A172 (cell line): Measurements from ENCODE around the gene TBL3. TPM values are rescaled to one million over a fixed set of nuclear protein-coding genes. Genes with fewer than 3 reads are reported as not detected.
"Not testable (repeated sequence)": the region's sequence is repeated elsewhere in the genome, so short reads cannot be mapped to it uniquely, and the experiment has no call there.

Experiments used
- DNase-seq: peaks from one replicate; pipeline ENCODE4 v3.0.0-alpha.2; 2015; ENCODE audit warnings: low spot score
- total RNA-seq: library from RNA; depleted of rRNA; stranded (reverse); fragments of >200 nt; shearing (Covaris generic); gene quantifications from 2 replicates; pipeline ENCODE4 v1.2.3, GENCODE V29; 2014

TBL3 gene
- total RNA-seq, 1 experiment from 2014 or later = 82.8 TPM

DNA sequence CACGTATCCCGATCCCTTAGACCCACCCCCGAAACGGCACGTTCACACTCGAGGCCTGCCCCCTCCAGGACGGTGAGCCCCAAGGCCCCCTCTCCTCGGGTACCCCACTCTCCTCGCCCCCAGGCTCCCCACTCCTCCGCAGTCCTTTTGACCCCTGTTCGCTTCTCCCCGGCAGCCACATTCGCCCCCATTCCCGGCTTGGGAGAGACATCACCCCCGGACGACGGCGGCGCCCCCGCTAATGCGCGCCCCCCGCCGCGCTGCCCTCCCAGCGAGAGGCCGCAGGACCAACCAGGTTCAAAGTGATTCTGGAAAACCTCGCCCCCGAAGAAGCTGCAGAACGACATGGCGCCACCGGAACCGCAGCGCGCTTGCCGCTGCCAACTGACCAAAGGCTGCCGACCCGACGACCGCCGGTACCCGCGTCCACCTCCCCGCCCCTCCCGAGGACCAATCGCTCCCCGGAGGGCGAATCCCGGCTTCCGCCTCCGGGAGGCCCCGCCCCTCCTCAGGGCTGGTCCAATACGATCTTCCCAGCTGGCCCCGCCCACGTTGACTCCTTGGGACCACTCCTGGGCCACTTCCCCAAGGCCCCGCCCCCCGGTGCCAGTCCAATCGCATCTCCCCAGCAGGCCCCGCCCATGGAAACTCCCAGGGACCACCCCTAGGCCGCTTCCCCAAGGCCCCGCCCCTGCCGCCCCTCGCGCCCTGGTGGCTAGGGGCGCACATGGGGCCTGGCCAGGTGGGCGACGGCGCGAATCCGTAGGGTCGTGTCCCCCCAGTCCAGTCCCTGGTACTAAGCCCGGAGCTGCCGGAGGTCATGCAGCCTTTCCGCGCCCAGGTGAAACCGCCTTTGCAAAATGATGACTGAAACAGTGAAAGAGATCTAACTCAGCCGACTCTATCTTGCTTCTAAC is 28.8 kb upstream of the TBL3 start, which contains the start of gene MSRB1:
Gene MSRB1, minus strand, starts transcription at position 390 of the 917 bp plus-strand sequence. Its CDS starts 43 bp downstream, at position 347.
- peak; percentile 97 for DNase-seq

DNA sequence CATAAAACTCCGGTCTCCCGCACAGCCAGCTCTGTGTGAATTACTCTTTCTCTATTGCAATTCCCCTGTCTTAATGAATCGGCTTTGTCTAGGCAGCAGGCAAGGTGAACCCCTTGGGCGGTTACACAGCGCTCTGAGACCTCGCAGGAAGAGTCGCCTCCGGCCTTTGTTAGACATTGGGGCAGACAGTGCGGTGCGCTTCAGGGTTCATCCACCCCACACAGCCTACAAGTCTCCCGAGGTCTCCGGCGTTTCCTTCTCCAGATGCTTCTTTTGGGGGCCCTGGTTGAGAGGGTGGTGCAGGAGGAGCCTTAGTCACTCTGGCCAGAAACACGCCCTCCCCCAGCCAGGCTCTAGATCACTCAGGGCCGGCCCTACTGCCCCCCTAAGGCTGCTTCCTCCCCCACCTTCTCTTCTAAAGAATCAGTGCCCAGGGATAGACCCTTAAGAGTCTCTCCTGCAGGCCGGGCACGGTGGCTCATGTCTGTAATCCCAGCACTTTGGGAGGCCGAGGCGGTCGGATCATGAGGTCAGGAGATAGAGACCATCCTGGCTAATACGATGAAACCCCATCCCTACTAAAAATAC is 27.1 kb upstream of the TBL3 start:
- no peak for DNase-seq

DNA sequence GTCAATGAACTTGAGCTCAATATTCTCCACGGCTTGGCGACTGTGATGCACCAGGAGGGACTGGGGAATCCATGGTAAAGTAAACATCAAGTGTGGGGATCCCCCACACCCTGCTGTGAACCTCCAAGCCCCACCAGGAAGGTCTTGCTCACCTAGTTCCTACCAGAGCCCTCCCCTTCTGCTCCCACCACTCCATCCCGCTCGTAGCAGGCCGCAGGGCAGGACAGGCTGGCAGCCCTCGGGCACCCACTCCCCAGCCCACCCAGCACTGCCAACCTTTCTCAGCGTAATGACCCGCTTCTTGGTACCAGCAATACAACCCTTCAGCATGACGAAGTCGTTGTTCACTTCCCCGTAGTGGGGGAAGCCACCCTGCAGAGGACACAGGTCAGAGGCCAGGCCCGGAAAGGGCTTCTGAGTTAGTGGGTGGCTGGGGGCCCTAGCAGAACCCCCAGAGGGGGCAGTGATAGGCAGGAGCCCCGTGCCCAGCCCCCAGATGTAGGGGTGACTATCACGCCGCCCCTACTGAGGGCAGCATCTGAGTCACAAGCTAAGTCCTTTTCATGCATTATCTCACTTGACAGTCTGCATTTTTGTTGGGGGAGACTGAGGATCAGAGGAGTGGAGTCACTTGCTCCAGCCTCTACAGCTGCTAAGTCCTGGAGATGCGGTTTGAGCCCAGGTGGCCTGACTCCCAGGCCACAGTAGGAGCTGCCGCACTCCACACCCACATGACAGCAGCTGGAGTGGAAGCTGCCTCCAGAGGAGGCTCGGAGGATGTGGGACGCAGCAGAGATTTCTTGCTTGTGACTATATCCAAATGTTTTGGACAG is 26.1 kb upstream of the TBL3 start:
- DNase-seq = no peak

DNA sequence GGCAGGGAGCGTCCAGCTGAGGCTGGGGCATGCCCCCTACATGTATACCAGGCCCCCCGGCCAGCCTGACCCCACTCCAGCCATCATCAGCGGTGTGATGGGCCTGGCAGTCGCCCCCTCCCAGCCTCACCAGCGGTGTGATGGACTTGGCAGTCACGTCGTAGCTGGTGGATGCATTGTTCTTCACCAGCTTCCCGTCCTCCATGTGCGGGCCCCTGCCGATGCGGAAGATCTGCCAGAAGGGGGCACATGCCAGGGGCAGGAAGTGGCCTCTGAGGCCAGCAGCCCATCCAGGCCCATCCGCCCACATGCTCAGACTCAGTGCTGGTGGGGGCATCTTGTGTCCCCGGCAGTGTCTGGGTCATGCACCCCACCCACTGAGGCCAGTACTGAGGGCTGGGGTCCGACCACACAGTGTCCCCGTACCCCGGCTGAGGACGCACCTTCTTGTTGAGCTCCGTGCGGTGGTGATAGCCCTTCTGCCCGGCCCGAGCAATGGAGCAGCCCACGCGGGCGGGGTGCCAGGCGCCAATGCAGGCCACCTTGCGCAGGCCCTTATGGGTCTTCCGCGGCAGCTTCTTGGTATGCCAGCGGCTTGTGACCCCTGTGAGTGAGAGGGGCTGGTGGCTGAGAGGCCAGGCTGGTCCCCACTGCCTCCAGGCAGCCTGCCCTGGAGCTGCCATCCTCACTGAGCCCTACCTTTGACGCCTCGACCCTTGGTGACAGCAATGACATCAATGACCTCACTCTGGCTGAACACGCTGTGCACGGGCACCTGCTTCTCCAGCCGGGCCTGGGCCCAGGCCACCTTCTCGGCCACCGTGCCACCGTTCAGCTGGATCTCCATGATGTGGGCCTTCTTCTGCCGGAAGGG is 25.1 kb upstream of the TBL3 start:
- DNase-seq = no peak

DNA sequence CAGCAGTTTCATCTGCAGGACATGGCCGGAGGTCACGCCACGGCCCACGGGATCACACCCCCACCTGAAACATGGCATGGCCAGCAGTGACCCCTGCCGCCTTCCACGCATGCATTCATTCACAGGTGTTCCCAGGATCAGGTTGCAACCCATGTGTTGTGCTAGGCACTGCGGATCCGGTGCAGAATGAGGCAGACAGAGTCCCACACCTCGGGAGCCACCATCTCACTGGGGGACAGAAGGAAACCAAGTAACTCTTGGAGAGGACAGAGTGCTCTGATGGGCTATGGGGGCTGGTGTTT is 24.5 kb upstream of the TBL3 start:
- no peak for DNase-seq

DNA sequence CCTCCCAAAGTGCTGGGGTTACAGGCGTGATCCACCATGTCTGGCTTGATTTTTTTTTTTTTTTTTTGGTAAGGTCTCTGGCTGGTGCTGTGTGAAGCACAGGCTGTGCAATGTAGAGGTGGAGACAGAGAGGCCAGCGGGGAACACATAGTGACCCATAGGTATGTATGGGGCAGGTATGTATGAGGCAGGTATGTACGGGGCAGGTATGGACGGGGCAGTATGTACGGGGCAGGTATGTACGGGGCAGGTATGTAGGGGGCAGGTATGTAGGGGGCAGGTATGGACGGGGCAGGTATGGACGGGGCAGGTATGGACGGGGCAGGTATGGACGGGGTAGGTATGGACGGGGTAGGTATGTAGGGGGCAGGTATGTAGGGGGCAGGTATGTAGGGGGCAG is 22.3 kb upstream of the TBL3 start:
- DNase-seq = no peak

DNA sequence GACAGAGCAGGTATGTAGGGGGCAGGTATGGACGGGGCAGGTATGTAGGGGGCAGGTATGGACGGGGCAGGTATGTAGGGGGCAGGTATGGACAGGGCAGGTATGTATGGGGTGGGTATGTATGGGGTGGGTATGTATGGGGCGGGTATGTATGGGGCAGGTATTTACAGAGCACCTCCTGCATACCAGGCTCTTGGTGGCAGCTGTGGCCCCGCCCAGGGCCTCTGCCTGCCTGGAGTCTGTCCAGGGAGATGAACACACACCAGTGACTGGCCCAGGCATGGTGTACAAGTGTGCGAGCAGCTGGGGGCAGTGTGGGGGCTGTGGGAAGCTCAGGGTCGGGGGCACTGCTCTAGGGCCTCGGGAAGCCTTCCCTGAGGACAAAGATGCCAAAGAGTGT is 21.8 kb upstream of the TBL3 start:
- no peak for DNase-seq

DNA sequence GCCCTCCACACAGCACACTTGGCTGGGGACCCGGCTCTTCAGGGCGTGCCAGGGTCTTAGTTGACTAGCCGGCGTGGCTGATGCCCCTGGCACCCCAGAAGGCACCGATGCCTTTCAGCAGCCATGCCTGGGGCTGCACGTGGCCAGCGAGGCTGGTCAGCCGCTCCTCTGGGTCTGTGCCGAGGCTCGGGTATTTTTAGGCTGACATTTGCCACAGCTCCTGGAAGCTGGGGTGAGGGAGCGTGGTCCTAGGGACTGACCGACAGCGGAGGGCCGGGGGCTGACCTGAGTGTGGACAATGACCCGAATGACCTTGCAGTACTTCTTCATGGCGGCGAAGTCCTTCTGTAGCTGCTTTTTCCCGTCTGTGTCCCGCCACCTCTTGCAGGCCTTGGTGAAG is 21.3 kb upstream of the TBL3 start:
- no peak for DNase-seq

DNA sequence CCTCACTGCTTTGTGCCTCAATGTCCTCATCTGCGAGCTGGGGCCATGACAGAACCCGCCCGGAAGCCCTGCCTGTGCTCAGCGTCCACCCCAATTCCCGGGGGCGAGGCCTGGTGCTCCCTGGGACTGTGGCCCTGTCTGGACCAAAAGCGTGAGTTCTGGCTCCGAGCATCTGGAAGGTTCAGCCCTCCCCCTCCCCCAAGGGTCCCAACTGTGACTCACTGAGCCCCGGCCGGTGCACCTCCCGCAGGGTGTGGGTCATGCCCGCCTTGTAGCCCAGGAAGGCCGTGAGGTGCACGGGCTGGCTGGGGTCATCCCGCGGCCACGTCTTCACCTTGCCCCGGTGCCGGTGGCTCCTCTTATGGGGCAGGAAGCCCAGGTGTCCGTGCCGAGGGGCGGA is 18.1 kb upstream of the TBL3 start:
- no peak for DNase-seq

DNA sequence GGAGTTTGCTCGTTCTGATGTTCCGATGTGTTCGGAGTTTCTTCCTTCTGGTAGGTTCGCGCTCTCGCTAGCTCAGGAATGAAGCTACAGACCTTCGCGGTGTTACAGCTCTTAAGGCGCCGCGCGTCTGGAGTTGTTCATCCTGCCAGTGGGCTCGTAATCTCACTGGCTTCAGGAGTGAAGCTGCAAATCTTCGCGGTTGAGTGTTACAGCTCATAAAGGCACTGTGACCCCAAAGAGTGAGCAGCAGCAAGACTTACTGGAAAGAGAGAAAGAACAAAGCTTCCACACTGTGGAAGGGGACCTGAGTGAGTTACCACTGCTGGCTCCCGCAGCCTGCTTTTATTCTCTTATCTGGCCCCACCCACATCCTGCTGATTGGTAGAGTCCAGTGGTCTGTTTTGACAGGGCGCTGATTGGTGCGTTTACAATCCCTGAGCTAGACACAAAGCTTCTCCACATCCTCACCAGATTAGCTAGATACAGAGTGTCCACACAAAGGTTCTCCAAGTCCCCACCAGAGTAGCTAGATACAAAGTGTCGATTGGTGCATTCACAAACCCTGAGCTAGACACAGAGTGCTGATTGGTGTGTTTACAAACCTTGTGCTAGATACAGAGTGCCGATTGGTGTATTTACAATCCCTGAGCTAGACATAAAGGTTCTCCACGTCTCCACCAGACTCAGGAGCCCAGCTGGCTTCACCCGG is 14.3 kb upstream of the TBL3 start:
- not testable (repeated sequence) for DNase-seq

DNA sequence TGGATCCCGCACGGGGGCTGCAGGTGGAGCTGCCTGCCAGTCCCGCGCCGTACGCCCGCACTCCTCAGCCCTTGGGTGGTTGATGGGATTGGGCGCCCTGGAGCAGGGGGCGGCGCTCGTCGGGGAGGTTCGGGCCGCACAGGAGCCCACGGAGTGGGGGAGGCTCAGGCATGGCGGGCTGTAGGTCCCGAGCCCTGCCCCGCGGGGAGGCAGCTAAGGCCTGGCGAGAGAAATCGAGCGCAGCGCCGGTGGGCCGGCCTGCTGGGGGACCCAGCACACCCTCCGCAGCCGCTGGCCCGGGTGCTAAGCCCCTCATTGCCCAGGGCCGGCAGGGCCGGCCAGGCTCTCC is 13.7 kb upstream of the TBL3 start:
- not testable (repeated sequence) for DNase-seq

DNA sequence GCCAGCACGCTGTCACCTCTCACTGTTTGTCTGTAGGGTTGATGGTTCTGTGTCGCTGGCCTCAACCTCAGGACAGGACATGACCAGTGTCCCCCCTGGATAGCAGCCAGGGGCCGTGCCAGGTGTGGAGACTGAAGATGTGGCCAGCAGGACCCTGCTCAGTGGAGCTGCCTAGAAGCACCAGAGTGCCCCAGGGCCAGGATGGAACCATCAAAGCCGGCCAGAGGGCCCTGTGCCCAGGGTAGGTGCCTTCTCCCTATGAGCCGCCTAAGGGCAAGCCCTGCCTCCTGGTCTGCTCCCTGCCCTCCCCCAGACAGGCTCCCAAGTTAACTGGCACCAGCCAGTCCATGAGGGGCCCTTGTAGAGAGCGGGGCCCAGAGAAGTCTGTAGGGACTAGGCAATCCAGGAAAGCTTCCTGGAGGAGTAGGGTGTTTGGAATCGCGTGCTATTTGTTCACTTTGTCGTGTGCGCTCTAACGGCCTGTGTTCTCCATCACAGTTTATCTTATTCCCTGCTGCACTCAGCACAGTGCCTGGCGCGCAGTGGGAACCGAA is 13.1 kb upstream of the TBL3 start:
- DNase-seq = no peak

DNA sequence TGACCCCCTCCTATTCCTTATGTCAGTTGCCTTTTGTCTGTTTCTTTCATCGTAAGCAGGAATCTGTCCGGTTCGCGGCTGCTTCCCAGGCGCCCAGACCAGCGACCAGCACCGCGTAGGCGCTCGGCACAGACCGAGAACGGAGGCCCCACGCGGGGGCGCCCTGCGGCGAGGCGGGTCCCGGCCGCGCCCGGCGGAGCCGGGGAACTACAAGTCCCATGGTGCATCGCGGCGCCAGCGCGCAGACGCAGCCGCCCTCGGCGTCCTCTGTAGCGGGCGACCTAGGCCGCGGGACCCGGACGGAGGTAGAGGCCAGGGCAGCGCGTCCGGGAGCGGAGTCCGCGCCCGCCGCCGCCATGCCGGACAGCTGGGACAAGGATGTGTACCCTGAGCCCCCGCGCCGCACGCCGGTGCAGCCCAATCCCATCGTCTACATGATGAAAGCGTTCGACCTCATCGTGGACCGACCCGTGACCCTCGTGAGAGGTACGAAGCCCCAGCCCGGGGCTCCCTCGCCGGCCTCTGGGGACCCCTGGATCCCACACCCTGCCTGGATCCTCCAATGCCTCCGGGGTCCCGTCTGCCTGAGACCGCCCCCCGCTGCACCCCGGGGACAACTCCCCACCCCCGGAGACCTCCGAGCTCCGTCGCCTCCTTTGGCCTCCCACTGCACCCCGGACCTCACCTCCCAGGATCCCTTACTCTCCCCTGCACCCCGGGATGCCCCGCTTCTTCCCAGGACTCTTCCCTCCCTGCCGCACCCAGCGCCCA is 12.4 kb upstream of the TBL3 start, which contains the start of gene NDUFB10:
Gene NDUFB10, plus strand, starts transcription at position 270 of the 771 bp plus-strand sequence. Its CDS starts 87 bp downstream, at position 357.
- peak; percentile 78 for DNase-seq

DNA sequence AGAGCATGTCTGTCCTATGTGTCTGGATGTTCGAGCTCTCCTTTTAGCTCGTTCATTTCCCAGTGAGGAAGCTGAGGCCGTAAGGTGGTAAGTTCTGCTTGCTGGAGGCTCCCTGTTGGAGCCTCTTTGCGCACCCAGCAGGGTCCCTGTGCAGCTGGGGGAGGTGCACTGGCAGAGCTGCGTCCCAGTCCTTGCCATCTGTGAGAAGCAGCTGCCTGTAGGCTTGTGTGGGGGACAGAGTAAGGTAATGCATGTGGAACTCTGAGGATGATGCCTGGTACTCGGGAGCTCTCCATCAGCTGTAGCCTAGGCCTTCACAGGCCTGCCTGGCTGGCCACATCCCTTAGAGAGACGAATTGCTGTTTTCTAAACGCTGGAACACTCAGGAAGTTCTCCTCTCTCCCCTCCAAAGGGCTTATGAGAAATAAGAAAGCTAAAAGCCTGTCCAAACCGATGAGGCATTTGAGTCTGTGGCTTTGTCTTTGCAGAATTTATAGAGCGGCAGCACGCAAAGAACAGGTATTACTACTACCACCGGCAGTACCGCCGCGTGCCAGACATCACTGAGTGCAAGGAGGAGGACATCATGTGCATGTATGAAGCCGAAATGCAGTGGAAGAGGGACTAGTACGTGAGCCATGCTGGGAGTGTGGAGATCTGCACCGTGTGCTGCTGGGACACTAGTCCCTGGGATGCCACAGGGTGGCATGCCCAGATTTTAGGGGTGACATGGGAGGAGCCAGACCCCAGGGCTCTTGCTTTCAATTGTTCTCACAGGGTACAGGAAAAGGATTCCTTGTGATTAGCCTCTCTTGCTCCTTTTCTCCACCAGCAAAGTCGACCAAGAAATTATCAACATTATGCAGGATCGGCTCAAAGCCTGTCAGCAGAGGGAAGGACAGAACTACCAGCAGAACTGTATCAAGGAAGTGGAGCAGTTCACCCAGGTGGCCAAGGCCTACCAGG is 10.9 kb upstream of the TBL3 start:
- no peak for DNase-seq

DNA sequence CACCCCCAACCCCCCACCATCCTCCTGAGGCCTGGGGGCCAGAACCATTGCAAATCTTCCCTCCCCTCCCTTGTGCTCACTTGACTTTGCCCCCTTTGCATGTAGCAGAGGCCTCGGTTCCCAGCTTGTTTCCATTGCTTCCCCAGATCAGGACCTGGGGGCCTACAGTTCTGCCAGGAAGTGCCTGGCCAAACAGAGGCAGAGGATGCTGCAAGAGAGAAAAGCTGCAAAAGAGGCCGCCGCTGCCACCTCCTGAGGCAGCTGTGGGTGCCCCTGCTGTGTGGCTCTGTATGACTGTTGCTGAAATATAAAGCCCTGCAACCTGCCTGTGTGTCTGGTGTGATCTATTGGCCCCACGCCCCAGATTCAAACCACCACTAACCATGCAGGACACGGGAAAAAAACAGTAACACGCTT is 10.2 kb upstream of the TBL3 start:
- DNase-seq = no peak

DNA sequence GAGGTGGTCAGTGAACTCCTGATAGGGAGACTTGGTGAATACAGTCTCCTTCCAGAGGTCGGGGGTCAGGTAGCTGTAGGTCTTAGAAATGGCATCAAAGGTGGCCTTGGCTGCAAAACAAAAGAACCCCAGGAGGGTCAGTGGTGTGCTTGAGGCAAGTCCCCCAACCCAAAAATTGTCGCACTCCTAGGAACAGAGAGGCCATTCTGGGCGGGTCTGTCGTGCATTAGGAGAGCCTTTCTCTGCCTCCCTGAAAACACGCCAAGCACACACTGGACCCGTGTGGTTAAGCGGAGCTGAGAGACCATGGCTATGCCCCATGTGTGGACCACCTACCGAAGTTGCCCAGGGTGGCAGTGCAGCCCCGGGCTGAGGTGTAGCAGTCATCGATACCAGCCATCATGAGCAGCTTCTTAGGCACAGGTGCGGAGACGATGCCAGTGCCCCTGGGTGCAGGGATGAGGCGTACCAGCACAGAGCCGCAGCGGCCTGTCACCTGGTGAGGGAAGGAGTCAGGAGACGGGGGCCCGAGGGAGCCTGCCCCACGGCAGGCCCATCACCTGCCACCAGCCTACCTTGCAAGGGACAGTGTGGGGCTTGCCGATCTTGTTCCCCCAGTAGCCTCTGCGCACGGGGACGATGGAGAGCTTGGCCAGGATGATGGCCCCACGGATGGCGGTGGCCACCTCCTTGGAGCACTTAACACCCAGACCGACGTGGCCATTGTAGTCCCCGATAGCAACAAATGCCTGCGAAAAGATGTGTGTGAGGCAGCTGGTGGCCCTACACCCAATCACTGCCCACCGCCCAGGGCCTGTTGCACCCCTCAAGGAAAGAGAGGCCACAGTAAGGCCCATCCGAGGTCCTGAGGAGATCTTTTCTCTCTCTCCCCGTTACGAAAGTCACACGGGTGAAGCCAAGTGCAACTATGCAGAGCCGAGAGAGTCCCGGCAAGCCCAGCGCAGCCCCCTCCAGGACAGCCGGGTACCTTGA is 9.4 kb upstream of the TBL3 start:
- DNase-seq = not testable (repeated sequence)

DNA sequence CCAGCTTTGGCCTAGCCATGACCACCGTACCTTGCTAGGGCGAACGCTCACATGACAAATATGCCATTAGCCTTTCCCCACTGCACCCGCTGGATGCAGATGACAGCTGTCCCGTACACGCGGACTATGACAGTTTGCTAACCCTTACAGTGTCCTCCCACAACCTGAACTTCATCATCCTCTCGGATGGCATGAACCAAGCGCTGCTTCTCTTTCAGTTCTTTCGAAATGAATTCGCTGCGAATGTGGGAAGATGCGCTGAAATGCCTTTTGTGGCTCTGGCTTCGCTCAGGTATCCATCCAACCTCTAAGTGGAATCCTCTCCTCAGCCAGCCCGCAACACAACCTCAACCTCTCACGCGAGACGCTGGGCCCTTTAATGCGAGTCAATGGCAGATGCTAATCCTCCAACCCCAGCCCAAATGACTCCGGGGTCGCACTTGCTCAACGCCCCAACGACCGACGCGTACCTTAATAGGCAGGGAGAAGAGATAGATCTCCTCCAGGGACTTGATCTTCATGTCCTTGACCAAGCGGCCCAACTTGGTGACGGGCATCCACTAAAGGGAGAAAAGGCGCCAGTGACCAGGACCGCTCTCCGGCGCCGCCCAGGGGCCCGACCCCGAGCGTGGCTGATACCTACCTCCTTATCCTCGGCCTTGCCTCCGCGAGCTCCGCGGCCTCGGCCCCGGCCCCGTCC is 7.9 kb upstream of the TBL3 start:
- DNase-seq = no peak
